HG02678 (cell line): ENCODE results near the gene DNAH11.
"Not testable (repeated sequence)": the region's sequence is repeated elsewhere in the genome, so short reads cannot be mapped to it uniquely, and the experiment has no call there.

ENCODE experiments used
- ATAC-seq: cut with Tn5 transposase; IDR thresholded peaks from one replicate; pipeline ENCODE4 v1.9.1; 2021; ENCODE audit warnings: mild to moderate bottlenecking, moderate library complexity; ENCODE audit not compliant: unreplicated experiment

The DNAH11 gene

DNA sequence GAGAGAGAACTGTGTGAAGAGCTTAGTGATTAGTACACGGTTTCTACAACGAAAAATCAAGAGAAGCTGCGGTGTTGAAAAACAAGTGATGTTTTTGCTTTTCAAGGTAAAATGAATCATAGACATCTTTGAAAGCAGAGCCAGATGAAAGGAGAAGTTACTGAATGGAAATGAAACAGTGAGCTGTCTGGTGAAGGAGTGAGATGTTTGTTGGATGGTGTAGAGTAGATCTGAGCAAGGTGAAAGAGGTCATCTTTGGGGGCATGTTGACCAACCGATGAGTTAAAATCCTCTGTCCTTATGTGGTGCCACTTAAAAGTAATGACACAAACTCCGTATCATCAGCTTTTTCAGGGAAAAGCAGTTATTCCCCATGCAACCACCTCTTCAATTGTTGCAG lies 225.4 kb downstream of the DNAH11 start:
- no peak for ATAC-seq

- ATAC-seq, result no peak
Measured at GRCh38 chr7:21771266-21771665, 228.4 kb downstream of the DNAH11 start.

- no peak for ATAC-seq
Measured at GRCh38 chr7:21771906-21772610, 229.2 kb downstream of the DNAH11 start.

GRCh38 chr7:21773326-21773725 lies 230.5 kb downstream of the DNAH11 start:
- ATAC-seq, result no peak

GRCh38 chr7:21777921-21778320 lies 235.1 kb downstream of the DNAH11 start:
- no peak for ATAC-seq

DNA sequence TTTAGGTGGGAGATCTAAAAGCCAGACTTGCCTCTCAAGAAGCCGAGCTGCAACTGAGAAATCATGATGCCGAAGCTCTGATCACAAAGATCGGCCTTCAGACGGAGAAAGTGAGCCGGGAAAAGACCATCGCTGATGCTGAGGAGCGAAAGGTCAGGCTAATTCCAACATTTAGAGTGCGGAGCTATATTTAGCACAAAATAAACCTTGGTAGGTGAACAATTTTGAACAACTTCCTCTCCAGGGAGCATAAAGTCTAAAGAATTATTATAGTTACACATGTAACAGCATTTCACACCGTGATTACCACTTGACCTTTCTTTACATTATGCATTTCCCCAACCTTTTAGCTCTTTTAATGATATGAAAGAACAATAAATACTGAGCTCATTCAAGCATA lies 236.1 kb downstream of the DNAH11 start:
- no peak for ATAC-seq

DNA sequence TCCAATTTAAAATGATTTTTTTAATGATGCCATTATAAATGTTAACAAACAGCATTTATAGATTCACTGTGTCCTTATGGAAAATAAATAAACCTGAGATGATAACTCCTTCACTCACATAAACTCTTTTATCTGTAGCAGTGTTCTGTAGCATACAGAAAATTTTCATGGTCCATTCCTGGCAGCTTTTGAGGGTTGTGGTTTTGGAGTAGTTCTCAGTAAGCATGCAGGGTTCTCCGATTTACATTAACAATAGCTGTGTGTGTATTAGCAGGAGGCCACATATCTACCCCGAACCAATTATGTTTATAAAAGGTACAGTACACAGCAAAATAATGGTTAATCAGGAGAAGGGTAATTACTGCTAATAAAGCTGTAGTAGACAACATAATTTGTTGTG lies 240.2 kb downstream of the DNAH11 start:
- no peak for ATAC-seq

- ATAC-seq, result no peak
Measured at GRCh38 chr7:21784989-21785388, 242.2 kb downstream of the DNAH11 start.

DNA sequence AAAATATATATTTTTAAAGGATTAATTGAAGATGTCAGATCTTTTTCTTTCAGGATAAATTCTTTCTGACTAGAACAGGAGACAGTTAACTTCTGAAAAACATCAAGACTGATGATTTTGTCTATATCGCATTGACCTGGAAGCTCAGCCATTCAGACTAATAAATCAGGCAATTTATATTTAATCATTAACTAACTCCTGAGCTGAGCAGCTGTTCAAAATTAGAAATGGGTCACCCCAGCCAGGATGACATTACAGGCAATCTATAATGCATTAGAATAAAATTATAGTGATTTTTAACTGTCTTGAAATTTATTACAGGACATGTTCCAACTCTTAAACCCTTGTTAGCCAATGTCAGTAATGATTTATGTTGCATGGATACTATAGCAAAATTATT lies 263.0 kb downstream of the DNAH11 start:
- ATAC-seq, result no peak

- ATAC-seq, result no peak
Measured at GRCh38 chr7:21806388-21806787, 263.5 kb downstream of the DNAH11 start.

DNA sequence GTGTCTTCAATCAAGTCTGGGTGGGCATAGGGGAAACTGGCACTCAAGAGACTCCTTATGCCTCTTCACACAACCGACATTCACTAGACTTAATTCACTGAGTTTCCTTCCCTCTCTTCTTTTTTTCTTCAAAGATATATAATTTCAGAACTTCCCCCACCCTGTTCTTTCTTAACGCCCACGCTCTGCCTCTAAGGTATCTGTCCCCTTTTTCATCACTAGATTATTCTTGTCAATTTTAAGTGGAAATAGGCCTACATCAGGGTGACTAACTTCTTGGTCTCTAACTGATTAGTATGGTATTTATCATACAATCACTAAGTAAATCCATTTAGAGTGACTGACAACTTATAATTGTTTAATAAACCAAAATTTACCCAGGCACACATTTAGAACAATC lies 276.2 kb downstream of the DNAH11 start:
- no peak for ATAC-seq

GRCh38 chr7:21828841-21829240 lies 286.0 kb downstream of the DNAH11 start:
- no peak for ATAC-seq

GRCh38 chr7:21829731-21830130 lies 286.9 kb downstream of the DNAH11 start:
- ATAC-seq, result no peak

DNA sequence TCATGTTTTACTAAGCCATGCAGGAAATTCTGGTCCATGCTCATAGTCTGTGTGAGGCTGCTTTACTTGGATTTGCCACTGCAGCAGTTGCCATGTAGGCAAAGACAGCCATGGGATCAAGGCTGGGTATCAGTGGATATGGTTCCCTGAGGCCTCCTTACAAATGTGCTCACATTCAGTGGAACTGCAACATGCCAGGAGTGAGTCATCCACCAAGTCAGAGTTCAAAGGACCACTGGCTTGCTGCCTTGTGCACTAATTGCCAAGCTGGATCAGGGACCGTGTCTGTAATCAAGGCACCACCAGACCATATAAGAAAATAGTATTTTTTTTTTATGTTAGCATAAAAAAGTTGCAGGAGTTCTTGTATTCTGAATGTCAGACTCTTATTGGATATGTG lies 301.9 kb downstream of the DNAH11 start:
- ATAC-seq, result no peak

DNA sequence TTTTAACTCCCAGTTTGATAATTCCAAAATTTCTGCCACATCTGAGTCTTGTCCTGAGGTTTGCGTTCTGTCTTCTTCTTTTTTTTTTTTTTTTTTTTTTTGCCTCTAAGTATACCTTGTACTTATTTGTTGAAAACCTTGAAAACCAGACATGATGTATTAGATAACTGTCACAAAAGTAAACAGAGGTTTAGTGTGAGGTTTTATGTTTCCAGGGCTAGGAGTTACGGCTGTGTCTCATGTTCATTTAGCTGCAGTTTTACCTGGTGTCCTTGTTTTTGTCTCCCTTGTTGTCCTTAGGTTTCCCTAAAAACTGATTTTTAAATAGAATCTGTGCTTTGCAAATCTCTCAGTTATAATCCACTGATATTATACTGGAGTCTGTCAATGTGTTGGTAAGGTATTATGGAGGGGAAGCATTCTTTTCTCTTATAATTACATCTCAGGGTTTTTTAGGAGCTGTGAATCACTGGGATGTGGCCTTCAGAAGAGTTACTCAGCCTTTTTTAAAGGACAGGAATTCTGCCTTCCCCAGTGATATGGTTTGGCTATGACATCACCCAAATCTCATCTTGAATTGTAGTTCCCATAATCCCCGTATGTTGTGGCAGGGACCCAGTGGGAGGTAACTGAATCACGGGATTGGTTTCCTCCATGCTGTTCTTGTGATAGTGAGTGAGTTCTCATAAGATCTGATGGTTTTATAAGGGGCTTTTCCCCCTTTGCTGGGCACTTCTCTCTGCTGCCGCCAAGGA lies 307.9 kb downstream of the DNAH11 start:
- ATAC-seq, result no peak

GRCh38 chr7:21851559-21851967 lies 308.7 kb downstream of the DNAH11 start:
- ATAC-seq, result no peak

DNA sequence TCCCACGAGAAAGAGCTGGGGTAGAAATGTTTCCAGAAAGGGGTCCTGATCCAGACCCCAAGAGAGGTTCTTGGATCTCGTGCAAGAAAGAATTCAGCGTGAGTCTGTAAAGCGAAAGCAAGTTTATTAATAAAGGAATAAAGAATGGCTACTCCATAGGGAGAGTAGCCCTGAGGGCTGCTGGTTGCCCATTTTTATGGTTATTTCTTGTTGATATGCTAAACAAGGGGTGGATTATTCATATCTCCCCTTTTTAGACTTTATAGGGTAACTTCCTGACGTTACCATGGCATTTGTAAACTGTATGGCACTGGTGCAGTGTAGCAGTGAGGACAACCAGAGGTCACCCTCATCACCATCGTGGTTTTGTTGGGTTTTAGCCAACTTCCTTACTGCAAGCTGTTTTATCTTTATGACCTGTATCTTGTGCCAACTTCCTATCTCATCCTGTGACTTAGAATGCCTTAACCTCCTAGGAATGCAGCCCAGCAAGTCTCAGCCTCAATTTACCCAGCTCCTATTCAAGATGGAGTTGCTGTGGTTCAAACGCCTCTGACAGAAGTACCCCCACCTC lies 322.9 kb downstream of the DNAH11 start:
- not testable (repeated sequence) for ATAC-seq

DNA sequence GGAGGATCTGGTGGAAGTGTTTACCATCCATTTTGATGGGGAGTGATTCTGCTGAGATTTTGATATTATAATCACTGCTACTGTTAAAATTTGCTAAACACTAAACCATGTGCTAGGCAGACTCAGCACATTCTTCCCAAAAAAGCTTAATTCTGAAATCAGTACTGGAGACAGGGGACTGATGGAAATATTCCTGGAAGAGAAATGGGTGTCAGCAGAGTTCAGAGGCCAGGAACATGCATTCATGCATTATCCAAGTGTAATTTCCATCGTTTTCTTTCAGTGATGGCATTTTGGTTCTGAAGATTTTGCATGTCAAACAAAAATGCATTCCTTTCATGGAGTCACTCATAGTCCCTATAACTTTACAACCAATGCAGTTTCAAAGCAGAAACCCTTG lies 323.9 kb downstream of the DNAH11 start:
- no peak for ATAC-seq

GRCh38 chr7:21867226-21867625 lies 324.4 kb downstream of the DNAH11 start:
- ATAC-seq, result no peak

DNA sequence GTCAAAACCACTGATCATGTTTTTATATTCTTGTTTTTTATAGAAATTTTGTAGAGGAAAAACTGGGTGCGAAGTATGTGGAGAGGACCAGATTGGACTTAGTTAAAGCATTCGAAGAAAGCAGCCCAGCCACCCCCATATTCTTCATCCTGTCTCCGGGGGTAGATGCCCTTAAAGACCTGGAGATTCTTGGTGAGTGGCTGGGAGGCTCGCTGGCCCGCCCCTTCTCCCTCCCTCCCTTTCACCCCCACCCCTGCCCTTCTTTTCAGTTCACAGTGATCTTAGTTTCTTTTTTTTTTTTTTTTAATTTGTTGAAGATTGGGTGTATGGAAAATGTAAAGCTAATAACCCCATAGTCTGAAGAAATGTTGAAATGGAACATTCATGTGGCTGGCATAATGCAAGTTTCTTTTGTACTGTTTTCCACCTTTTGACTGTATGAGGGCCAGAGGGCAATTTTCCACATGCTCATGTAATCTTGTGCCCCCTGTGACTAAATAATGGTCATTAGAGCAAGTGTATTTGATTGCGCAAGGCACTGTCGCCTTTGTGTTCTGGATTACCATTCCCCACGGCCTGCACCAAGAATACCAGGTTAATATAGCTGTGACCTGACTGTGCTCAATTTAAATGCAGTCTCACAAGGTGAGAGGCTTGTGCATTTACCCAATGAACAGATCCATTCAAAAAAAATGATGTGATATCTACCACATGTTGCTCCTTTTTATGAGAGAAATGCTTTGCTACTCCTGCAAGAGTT lies 325.2 kb downstream of the DNAH11 start:
- ATAC-seq, result no peak

DNA sequence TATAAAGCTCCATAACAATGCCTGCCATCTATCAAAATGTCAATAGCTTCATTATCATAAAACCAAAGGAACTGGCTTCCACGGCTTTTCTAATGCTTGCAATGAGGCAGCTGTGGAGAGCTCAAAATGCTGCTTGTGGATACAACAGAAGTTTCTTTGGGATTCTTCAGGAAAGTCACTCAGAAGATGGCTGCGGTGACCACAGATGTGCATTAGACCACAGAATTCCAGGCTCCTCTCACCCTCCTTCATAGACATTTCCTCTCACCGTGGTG lies 325.7 kb downstream of the DNAH11 start:
- no peak for ATAC-seq
